Breast epithelium (tissue), 4 donors: Measurements from ENCODE around the gene TBRG4. TPM values are rescaled to one million over a fixed set of nuclear protein-coding genes. Genes with fewer than 3 reads are reported as not detected.

Experiments
- DNase-seq, 2 donors: peaks; one replicate each; pipeline ENCODE4 v3.0.0-alpha.2; 2019; ENCODE audit warnings: low spot score in 2 of 2
- H3K27ac ChIP-seq, 2 donors: fragments of 200-600 bp; sonication (generic) in 1 of 2; one replicate each; pipeline ENCODE4 v1.5.1; 2016 to 2019; ENCODE audit warnings: mild to moderate bottlenecking in 1 of 2
- H3K27me3 ChIP-seq, 2 donors: fragments of 200-600 bp; sonication (generic) in 1 of 2; one replicate each; pipeline versions ENCODE4 v1.5.1 to v1.6.0; 2017 to 2019; ENCODE audit warnings: control low read depth in 1 of 2, mild to moderate bottlenecking in 1 of 2
- H3K36me3 ChIP-seq: fragments of 200-600 bp; one replicate; pipeline ENCODE4 v1.5.1; 2019
- H3K4me1 ChIP-seq, 2 donors: fragments of 200-600 bp; sonication (generic); one replicate each; pipeline ENCODE4 v1.5.1; 2016 to 2019; ENCODE audit warnings: control low read depth in 1 of 2
- H3K4me3 ChIP-seq, 3 donors: fragments of 200-600 bp; sonication (generic); 1 replicate in 2 of 3; 2 replicates in 1 of 3; pipeline ENCODE4 v1.5.1; 2016 to 2019; ENCODE audit warnings: mild to moderate bottlenecking in 3 of 3, moderate library complexity in 2 of 3
- H3K9me3 ChIP-seq, 2 donors: fragments of 200-600 bp; sonication (generic) in 1 of 2; one replicate each; pipeline ENCODE4 v1.5.1; 2016 to 2019; ENCODE audit warnings: control low read depth in 1 of 2
- POLR2A ChIP-seq: fragments of 450-650 bp; IDR thresholded peaks from one replicate; pipeline ENCODE4 v1.6.1; 2016; ENCODE audit warnings: antibody characterized with exemption, mild to moderate bottlenecking, moderate library complexity
- POLR2AphosphoS5 ChIP-seq, 3 donors: sonication (generic); formaldehyde crosslinking; IDR thresholded peaks; one replicate each; pipeline ENCODE4 v1.6.1; 2017; ENCODE audit warnings: antibody characterized with exemption in 3 of 3
- intact Hi-C: fragments of 100-400 bp; cut with DNase I; formaldehyde crosslinking; loops from one replicate; pipeline ENCODE4 v1.15.1; 2023; ENCODE audit warnings: low total_unique reads
- total RNA-seq, 3 donors: library from RNA; depleted of rRNA; stranded (reverse); fragments of >200 nt; gene quantifications; one replicate each; pipeline ENCODE4 v1.1.0, GENCODE V29; 2016
- TF ChIP-seq, protein P1 (sequence below), 3 donors: fragments of 450-650 bp; IDR thresholded peaks; one replicate each; pipeline ENCODE4 v1.5.1; 2016 to 2017; ENCODE audit warnings: antibody characterized with exemption in 3 of 3, mild to moderate bottlenecking in 3 of 3, moderate library complexity in 3 of 3

TBRG4 gene
- total RNA-seq, 3 donors from 2014 or later: 37.9 to 63.8 (median 62.3) TPM

DNA sequence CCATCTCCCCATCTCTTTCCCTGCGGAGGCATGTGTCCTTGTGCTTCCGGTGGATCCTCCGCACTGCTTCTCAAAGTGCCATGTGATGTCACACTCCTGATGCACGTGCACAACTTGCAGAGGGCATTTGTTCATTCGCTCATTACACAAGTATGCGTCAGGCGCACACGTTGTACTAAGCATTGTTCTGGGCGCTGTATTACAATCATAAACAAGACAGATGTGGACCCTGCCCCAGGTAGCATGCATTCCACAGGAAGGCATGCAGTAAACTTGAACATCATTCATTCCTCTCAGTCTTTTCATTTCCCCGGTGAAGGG is 37.1 kb upstream of the TBRG4 start:
- DNase-seq: no peak
- TF ChIP-seq, protein P1, sequence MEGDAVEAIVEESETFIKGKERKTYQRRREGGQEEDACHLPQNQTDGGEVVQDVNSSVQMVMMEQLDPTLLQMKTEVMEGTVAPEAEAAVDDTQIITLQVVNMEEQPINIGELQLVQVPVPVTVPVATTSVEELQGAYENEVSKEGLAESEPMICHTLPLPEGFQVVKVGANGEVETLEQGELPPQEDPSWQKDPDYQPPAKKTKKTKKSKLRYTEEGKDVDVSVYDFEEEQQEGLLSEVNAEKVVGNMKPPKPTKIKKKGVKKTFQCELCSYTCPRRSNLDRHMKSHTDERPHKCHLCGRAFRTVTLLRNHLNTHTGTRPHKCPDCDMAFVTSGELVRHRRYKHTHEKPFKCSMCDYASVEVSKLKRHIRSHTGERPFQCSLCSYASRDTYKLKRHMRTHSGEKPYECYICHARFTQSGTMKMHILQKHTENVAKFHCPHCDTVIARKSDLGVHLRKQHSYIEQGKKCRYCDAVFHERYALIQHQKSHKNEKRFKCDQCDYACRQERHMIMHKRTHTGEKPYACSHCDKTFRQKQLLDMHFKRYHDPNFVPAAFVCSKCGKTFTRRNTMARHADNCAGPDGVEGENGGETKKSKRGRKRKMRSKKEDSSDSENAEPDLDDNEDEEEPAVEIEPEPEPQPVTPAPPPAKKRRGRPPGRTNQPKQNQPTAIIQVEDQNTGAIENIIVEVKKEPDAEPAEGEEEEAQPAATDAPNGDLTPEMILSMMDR (IDR thresholded peaks at IDR 0.05): no peak
- TF ChIP-seq POLR2A: no peak
- no peak for TF ChIP-seq POLR2AphosphoS5 (IDR thresholded peaks at IDR 0.05)
- intact Hi-C loops: loop anchor here (10.0 kb wide), 1 partner anchor 716 kb away; no protein-coding TSS in a partner anchor
- Histone ChIP-seq H3K27me3 (no peaks in the 10 kb centered on the region), H3K9me3 (no peaks in the 10 kb centered on the region), H3K4me1 (no peaks in the 10 kb centered on the region), H3K27ac (no peak overlapping the region), H3K4me3 (no peak overlapping the region), H3K36me3 (no peaks in the 10 kb centered on the region)

DNA sequence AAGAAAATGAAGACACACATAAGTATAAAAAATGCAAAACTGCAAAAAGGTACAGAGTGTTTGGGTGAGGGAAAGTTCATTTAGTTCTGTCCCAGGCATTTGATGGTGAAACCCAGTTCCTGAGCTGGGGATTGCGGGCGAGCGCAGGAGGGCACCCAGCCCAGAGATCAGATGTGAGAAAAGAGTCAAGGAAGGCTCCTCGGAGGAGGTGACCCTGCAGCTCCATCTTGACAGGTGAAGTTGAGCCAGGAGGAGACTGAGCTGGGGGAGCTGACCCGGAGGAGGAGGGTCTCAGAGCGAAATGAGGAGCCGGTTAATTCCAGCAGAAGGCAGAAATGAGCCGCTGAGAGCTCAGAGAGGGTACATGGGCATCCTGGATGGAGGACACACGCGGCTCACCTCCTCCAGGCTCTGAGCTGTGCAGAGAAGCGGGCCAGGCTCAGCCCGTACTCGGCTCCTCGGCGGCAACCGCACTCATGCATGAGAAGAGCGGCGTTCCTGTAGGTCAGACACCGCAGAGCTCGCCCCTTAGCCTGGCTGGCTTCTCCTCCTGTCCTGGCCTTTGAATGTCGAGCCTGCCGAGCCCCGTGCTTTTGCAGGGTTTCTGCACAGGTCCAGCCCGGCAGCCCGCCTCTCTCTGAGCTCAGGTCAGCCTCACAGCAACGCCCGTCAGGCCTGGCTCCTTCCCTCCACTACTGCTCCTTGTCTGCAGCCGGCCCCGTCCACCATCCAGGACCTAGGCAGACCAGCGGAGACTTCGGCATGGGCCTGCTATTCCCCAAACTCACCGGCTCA is 36.6 kb upstream of the TBRG4 start:
- Histone ChIP-seq H3K4me1 (no peaks in the 10 kb centered on the region), H3K27ac (no peak overlapping the region), H3K36me3 (no peaks in the 10 kb centered on the region), H3K27me3 (no peaks in the 10 kb centered on the region), H3K9me3 (no peaks in the 10 kb centered on the region), H3K4me3 (no peak overlapping the region)
- TF ChIP-seq, protein P1 (IDR thresholded peaks at IDR 0.05): no peak
- no peak for TF ChIP-seq POLR2A
- no peak for TF ChIP-seq POLR2AphosphoS5 (IDR thresholded peaks at IDR 0.05)
- intact Hi-C loops: loop anchor here (10.0 kb wide), 1 partner anchor 717 kb away; no protein-coding TSS in a partner anchor
- DNase-seq: no peak

DNA sequence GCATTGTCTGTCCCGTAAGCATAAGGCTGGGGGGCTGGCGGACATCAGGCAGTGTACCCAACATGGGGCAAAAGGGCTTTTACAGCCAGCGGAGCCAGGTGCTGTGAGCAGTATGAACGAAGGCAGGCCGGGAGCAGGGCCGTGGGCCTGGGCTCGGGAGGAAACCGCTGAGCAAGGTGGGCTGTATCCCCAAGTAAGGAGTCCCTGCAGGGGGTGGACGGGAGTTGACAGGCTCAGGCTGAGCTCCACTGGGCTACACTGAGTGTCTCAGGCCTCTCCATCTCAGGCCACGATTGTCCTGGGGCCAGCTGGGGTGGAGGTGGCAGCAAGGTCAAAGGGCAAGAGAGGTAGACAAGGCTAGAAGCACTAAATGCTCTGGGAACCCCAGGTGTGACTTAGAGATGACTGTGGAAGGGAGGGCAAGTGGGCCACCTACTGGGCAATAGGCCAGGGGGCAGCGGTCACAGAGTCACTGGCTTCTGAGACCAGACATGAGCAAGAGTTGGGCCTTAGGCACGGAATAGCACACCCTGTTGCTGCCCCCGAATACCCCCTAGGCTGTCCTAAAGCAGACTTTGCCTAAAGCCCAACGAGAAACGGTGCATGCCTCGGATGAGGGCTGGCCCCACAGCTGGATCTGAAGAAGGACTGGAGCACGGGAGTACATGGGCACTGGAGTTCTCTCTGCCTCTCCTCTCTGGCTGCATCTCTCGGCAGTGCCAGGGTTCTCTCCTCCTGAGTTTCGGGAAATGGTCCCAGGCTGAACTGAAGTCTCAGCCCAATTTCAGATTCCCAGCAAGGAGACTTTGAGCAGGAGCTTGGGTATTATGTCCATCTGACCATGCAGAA is 35.3 kb upstream of the TBRG4 start:
- DNase-seq: no peak
- no peak overlapping the region for H3K27ac ChIP-seq
- no peaks in the 10 kb centered on the region for H3K4me1 ChIP-seq
- no peaks in the 10 kb centered on the region for H3K36me3 ChIP-seq
- TF ChIP-seq, protein P1 (IDR thresholded peaks at IDR 0.05): no peak
- TF ChIP-seq POLR2A (no peak), POLR2AphosphoS5 (IDR thresholded peaks at IDR 0.05) (no peak)
- H3K9me3 ChIP-seq: no peaks in the 10 kb centered on the region
- no peak overlapping the region for H3K4me3 ChIP-seq
- H3K27me3 ChIP-seq: no peaks in the 10 kb centered on the region
- intact Hi-C loops: loop anchor here (10.0 kb wide), 1 partner anchor 718 kb away; no protein-coding TSS in a partner anchor

DNA sequence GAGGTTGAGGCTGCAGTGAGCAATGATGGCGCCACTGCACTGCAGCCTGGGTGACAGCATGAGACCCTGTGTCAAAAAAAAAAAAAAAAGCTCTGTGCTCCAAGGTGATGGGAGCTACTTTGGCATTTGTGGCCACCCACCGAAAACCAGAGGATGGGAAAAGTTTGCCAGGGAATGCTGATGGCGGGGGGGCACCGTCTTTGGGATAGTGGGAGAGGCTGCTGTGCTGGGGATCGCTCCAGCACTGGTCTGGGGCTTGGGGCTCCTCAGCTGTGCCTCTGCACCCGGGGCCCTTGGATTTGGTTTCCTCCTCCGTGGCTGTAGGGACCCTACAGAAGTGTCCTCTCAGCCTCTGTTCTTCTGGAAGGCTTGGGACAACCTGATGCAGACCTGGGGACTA is 34.4 kb upstream of the TBRG4 start:
- no peaks in the 10 kb centered on the region for H3K36me3 ChIP-seq
- intact Hi-C loops: loop anchor here (10.0 kb wide), 1 partner anchor 719 kb away; no protein-coding TSS in a partner anchor
- H3K27ac ChIP-seq: no peak overlapping the region
- no peaks in the 10 kb centered on the region for H3K27me3 ChIP-seq
- TF ChIP-seq POLR2A (no peak), POLR2AphosphoS5 (IDR thresholded peaks at IDR 0.05) (no peak)
- TF ChIP-seq, protein P1 (IDR thresholded peaks at IDR 0.05): no peak
- DNase-seq: no peak
- no peaks in the 10 kb centered on the region for H3K9me3 ChIP-seq
- no peaks in the 10 kb centered on the region for H3K4me1 ChIP-seq
- no peak overlapping the region for H3K4me3 ChIP-seq

DNA sequence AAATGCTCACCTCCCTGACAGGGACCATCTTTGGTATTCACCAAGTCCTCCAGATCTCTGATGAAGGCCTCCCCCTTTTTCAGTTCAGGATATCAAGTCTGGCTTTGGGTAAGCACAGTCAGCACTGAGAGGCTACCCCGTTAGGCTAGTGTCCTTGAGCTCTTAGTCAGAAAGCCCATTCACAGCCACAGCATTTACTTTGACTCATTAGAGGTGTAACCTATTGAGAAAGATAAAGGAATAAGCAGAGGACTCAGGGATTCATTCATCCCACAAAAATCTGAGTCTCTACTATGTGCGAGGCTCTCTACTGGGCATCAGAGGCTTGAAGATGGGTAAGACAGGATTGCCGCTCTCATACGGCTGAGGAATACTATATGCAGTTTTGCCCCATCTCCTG is 32.1 kb upstream of the TBRG4 start:
- Histone ChIP-seq H3K27ac (no peak overlapping the region), H3K36me3 (no peaks in the 10 kb centered on the region), H3K4me3 (no peak overlapping the region), H3K27me3 (no peaks in the 10 kb centered on the region), H3K9me3 (no peaks in the 10 kb centered on the region), H3K4me1 (no peaks in the 10 kb centered on the region)
- DNase-seq: no peak
- intact Hi-C loops: loop anchor here (1.0 to 10.0 kb wide), 2 partner anchors 32 to 721 kb away; no protein-coding TSS in a partner anchor
- TF ChIP-seq, protein P1 (IDR thresholded peaks at IDR 0.05): no peak
- TF ChIP-seq POLR2AphosphoS5 (IDR thresholded peaks at IDR 0.05) (no peak), POLR2A (no peak)
